GM15510 (cell line): Measurements from ENCODE around the gene TMEM82.

Experiments
- POLR2A ChIP-seq: IDR thresholded peaks from 3 replicates; pipeline ENCODE4 v1.6.1; 2011; ENCODE audit warnings: borderline replicate concordance; ENCODE audit not compliant: insufficient read length; ENCODE audit errors: extremely low read depth

Gene TMEM82

DNA sequence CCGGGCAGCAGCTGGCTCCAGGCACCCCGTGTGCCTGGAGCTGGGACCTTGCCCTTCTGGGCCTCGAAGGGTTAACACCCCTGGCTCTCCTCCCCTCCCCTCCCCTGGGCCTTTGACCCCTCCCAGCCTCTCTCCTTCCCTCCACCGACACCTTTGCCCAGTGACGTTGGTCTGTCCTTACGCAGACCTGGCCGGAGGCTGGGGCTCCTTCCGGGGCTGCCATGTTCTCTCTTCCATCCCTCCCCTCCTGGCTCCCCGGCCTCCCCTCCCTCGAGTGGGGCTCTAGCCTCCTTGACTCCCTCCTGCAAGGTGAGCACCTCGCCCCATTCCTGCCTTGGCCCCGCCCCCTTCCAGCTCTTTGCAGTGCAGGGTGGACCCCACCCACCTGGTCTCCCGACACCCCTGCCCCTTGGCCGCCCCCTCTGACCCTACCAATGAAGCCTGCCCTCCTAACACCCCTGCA lies at the start of gene TMEM82:
Gene TMEM82 (plus strand): TSS at position 161 of the 463 bp plus-strand sequence. CDS start 61 bp downstream, at position 222.
- TF ChIP-seq POLR2A = no peak

DNA sequence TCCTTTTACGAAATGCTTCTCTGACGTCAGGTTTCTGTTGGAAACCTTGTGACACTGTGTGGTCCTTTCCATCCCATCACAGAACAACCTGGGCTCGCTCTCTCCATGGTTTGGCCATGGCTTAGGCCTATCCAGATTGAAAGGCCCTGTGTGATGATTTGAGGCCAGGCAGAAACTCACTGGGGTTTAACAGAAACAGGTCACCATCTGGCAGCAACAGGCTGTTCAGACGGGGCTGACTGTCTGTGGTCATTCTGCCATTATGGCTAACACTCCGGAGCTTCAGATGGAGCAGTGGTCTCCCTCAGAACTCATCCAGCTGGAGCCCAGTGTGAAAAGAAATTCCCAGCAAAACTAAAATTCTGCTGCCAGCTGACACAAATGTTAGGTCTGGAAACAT lies 48.9 kb upstream of the TMEM82 start:
- TF ChIP-seq POLR2A = no peak

DNA sequence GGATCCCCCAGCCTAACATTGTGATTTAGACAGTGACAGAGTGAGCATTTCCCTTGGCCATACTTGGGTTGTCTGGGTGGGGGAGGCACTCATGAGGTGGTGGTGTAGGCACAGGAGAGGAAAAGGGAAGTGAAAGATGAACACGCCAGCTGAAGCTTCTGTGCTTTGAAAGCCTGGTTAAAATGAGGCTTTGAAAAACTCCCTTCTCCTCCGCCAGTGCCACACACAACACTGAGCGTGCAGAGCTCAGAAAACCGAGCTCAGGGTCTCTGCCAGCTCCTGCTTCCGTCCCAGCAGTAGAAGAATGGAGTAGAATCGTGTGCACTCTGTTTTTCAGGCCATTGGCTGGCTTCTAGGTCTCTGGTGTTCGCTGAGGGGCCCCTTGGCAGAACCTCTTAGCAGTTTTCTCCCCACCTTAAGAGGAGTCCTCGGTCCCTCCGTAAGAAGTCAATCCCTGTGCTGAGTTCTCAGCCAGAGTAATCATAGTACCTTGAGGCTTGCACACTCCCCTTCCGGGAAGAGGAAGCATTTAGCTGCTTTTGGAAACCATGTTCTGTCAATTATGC lies 45.3 kb upstream of the TMEM82 start:
- TF ChIP-seq POLR2A = peak; percentile 36

DNA sequence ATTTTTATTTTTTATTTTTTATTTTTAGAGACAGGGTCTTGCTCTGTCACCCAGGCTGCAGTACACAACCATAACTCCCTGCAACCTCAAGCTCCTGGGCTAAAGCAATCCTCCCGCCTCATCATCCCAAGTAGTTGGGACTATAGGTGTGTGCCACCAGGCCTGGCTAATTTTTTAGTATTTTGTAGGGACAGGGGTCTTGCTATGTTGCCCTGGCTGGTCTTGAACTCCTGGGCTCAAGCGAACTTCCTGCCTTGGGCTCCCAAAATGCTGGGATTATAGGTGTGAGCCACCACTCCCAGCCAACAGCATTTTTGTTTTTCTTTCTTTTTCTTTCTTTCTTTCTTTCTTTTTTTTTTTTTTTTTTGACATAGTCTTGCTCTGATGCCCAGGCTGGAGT lies 44.1 kb upstream of the TMEM82 start:
- no peak for TF ChIP-seq POLR2A

DNA sequence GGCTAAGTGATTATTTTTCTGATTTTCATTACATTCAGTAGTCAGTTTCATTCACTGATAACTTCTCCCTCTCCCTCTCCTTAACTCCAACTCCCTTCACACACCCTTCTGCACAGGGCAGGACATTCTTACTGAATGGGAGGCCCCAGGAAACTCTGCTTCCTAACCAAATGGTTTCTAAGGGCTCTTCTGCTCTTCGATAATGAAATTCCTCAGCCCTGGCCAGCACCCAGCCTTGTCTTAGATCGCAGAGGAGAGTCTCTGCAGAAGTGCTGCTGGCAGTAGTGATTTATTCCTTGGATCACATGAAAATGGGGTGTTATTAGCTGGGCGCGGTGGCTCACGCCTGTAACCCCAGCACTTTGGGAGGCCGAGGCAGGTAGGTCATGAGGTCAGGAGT lies 41.8 kb upstream of the TMEM82 start:
- no peak for TF ChIP-seq POLR2A

DNA sequence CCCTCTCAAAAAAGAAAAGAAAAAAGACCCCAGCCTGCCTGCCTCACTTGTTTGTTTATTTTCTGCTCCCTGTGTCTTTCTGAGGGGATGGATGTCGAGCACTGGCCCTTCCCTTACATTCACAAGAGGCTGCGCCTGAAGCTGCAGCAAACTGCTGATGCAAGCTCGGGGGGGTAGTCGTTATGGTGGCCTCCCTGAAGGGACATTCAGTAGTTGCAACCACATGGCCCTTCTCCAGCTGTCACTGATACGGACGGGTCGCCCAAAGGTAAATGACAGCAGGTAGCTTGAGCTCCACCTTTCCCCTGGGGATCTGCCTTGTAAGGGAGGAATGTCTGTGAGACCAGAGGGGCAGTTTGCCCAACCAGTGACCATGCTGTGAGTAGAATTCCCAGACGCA lies 40.5 kb upstream of the TMEM82 start:
- TF ChIP-seq POLR2A = no peak

DNA sequence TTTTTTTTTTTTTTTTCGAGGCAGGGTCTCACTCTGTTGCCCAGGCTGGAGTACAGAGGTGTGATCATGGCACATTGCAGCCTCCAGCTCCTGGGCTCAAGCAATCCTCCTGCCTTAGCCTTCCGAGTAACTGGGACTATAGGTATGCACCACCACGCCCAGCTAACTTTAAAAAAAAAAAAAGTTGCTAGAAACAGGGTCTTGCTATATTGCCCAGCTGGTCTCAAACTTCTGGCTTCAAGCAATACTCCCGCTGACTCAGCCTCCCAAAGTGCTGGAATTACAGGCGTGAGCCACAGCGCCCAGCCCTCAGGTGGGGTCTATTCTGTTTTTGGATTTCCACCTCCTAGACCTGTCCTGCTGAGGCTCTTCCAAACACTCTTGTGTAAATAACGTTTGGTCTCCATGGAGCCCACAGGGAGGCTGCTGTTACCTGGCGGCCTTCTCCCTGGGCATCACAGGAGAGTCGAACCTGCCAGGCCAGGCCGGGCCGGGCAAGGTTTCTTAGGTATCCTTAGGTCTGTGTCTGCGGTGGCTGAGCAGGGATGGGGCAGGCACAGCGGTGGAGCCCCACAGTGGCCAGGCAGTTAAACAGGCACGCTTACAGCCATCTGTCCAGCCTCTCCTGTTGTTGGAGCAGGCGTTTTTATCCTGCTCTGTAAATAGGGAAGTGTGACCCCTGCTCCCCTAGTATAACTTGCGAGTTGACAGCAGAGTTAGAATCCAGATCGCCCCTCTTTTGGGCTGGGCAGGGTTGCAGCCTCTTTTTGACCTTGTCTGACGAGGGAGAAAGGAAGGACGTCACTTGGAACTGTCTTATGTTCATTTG lies 39.4 kb upstream of the TMEM82 start:
- TF ChIP-seq POLR2A = no peak

DNA sequence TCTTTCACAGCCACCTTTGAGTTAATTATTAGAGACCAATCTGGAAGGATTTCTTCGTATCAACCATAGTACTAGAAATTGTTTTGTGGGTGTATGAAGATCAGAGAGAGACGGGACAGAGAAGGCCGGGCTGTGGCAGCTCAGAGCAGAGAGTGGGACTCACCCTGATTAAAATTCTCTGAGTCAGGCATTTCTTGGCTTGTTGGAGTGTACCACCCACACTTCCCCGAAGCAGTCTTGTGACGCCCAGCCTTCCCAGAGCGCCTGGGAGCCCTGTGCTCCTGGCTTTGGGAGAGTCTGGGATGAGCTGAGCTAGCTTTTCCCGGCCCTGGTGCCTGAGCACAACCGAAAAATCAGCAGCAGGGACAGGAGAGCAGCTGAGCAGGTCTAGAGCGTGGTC lies 38.7 kb upstream of the TMEM82 start:
- TF ChIP-seq POLR2A = no peak

DNA sequence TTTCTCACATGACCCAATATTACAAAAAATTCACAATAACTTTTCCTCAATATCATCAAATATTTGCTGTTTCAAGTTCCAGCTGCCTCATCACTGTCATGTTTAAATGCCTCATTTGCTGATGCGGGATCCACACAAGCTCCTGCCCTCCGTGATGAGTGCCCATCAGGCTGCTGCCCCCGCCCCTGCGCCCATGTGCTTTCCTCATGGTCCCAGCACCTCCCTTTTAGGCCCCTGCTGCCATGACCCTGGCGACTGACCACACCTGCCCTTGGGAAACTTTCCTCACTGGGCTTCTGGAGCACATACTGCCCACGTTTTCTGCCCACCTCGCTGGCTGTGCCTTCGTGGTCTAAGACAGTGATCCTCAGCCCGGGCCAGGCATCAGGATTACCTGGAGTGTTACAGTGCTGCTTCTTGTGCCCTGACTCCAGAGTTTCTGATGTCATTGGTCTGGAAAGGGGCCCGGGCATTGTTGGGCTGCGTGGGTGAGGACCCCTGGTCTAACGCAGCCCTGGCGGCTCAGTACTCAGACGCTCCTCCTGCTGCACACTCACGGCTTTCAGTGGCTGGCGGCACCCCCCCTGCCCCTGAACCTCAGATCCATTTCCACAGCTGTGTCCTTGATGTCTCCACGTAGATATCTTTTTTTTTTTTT lies 37.6 kb upstream of the TMEM82 start:
- no peak for TF ChIP-seq POLR2A

DNA sequence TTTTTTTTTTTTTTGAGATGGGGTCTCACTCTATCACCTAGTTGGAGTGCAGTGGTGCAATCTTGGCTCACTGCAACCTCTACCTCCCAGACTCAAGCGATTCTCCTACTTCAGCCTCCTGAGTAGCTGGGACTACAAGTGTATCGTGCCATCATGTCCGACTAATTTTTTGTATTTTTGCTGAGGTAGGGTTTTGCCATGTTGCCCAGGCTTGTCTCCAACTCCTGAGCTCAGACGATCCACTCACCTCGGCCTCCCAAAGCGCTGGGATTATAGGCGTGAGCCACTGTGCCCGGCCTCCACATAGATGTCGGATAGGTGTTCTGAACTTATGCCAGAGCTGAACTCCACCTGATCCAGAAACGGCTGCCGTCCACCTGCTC lies 37.1 kb upstream of the TMEM82 start:
- TF ChIP-seq POLR2A = no peak

DNA sequence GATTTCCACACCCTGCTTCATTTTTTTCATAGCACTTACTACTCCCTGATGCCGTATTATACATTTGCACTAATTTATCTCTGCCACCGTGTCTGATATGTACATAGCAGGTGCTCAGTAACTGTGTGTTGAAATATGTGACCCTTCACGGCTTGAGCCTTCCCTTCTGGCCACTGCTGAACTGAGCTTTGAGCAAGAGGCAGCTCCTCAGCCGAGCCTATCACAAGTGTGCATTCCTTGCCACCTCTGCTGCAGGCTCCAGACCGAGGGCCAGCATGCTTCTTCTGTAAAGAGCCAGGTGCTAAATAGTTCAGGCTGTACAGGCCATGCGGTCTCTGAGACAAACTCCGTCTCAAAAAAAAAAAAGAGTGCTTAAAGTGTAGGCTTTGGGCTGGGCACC lies 35.5 kb upstream of the TMEM82 start:
- no peak for TF ChIP-seq POLR2A

DNA sequence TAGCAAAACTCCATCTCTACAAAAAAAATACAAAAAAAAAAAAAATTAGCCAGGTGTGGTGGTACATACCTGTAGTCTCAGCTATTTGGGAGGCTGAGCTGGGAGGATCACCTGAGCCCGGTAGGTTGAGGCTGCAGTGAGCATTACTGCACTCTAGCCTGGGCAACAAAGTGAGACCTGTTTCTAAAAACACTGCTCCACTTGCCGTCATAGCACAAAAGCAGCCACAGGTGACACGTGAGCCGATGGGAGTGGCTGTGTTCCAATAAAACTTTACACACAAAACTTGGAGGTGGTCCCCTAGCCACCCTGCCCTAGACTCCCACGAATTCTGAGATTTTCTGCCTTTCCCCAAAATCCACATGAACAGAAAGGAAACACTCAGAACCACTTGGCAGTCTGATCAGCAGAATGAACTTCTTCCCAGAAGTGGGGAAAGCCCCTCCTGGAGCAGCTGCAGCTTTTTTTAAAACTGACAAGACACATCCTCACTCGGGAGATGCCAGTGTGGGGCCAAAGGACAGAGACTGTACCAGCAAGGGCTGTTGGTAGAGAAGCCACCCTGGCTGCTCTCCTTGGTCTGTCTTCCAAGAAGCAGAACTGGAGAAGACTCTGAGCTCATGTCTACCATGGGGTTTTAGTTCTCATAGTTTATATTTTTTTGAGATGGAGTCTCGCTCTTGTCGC lies 34.9 kb upstream of the TMEM82 start:
- no peak for TF ChIP-seq POLR2A

DNA sequence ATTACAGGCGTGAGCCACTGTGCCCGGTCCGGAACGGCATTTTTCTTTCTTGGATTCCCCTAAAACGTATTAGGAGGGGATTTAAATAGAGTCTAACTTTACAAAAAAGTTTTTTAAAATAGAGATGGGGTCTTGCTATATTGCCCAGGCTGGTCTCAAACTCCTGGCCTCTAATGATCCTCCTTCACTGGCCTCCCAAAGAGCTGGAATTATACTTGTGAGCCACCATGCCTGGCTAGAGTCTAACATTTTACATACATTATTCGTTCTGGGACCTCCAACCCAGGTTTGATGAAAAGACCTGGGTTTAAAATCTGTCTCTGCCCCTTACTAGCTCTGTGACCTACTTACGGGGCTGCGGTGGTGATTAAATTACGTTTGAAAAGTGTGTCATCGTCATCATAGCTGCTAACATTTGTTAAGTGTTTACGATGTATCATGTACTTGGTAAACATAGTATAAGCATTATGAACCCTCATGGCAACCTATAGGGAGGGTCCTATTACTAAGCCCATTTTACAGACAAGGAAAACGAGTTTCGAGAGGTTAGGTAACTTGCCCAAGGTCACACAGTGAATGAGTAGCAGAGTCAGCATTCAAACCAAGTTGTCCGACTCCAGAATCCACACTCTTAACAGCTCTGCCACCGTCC lies 33.7 kb upstream of the TMEM82 start:
- TF ChIP-seq POLR2A = no peak

DNA sequence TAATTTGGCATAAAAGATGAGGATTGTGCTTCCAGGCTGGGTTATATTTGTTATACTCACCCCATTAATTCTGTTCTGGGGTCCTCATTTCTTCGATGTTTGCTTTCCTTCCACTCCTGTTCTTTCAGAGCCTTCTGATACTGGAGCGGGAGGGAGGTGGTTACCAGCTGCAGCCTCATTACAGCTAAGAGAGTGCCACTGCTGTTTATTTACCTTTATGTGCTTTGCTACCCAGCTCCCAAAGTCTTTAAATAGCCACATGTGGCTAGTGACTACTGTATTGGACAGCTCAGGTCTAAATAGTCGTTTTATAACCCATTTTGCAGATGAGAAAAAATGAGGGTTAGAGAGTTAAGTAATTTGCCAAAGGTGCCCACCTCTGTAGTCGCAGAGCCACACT lies 33.1 kb upstream of the TMEM82 start:
- no peak for TF ChIP-seq POLR2A

DNA sequence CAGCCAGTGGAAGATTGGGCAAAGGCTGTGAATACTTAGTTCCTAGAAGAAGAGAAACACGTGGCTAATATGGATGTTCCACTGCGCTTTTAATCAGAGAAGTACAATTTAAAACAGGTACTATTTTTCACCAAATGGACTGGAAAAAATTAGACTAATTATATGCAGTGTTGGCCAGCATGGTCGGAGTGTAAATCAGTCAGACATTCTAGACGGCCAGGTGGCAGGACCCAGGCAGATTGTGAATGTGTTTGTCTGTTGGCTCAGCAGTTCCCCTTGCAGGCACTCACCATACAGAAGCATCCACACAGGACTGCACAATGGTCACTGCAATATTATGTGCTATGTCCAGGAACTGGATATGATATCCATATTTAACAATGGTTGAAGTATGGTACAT lies 30.1 kb upstream of the TMEM82 start:
- TF ChIP-seq POLR2A = no peak
